ENCODE results near the gene CYFIP1. TPM values are rescaled to one million over a fixed set of nuclear protein-coding genes. Genes with fewer than 3 reads are reported as not detected.
"Not testable (repeated sequence)": the region's sequence is repeated elsewhere in the genome, so short reads cannot be mapped to it uniquely, and the experiment has no call there.

CYFIP1 gene
- 104 and 119 TPM in 2 replicates for total RNA-seq

DNA sequence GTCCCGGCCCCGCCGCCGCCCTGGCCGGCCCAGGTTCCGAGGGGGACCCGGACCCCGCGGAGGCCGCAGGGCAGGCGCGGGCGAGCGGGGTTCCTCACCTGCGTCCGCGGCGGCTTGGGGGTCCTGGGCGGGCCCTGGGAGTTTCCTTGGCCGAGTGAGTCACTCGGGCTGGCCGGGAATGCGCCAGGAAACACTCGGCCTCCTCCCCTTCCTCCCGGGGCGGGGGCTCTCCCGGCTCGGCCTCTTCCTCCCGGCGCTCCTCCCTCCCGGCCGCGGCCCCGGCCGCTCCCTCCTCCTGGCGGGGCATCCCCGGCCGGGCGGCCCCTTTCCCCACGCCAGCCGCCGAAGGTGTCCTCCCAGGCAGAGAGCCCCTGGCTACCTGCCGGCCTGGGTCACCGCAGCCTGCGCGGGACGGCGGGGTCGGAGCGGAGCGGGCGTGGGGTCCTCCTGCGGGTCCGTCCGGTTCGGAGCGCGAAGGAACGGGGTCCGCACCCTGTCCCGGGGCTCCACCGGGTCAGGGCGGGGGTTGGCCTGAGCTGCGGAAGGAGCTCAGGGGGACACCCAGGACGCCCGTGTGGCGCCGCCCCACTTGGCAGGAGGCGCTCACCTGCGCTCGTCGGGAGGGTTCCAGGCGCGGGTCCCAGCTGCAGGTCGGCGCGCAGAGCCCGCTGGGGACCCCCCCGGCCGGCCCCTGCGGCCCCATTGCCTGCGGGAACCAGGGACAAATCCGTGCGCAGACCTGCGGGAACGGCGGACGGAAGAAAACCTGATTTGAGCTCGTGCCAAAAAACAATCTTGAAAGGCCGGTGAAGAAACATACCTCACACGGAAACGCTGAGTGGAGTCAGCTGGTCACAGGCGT lies at the start of gene CYFIP1:
TSS of gene CYFIP1 (minus strand) at position 180 of the 862 bp plus-strand sequence. CDS start 33,083 bp downstream, outside the sequence.
- H3K4me3 ChIP-seq (ENCODE audit: low read depth, low read length) = peak within 1 kb of the TSS; percentile 97
- TF ChIP-seq, protein P1, sequence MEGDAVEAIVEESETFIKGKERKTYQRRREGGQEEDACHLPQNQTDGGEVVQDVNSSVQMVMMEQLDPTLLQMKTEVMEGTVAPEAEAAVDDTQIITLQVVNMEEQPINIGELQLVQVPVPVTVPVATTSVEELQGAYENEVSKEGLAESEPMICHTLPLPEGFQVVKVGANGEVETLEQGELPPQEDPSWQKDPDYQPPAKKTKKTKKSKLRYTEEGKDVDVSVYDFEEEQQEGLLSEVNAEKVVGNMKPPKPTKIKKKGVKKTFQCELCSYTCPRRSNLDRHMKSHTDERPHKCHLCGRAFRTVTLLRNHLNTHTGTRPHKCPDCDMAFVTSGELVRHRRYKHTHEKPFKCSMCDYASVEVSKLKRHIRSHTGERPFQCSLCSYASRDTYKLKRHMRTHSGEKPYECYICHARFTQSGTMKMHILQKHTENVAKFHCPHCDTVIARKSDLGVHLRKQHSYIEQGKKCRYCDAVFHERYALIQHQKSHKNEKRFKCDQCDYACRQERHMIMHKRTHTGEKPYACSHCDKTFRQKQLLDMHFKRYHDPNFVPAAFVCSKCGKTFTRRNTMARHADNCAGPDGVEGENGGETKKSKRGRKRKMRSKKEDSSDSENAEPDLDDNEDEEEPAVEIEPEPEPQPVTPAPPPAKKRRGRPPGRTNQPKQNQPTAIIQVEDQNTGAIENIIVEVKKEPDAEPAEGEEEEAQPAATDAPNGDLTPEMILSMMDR (conservative IDR thresholded peaks at IDR 0.05; ENCODE audit: low read depth, low read length) = no peak
- no peak for DNase-seq (ENCODE audit: low read depth)

DNA sequence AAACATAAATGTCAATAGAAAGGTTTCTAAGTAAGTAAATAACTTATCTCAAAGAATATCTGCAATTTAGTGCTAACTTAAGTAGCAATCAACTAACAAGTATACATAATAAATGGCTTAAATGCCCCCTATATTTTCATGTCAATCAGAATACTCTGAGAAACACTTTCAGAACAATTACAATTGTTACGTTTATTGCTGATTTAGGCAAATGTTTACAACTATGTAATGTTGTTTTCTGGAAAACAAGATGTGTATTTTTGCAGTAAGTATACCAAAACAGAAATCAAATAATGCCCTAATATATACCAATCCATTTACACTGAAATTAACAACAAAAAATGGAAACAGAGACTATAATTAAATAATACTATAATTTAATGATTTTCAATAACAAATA lies 46.0 kb upstream of the CYFIP1 start:
- DNase-seq (ENCODE audit: low read depth) = no peak
- TF ChIP-seq, protein P1 (conservative IDR thresholded peaks at IDR 0.05; ENCODE audit: low read depth, low read length) = no peak
- H3K4me3 ChIP-seq (ENCODE audit: low read depth, low read length) = no peak overlapping the region

DNA sequence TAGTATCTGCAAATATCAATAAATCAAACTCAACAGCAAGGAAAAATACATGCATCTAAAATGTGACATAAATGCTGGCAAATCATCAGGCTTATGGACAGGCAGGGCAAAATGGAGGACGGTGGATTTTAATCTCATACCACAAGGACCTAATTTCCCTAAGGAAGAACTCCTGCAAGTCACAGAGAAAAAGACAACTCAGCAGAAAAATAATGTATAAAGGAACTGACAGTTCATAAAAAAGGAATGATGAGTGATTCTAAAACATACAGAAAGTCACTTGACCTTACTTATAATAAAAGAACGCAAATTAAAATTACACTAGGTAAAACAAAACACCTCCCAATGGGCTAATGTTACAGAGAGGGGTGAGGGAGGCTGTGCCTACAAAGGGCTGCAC lies 42.0 kb upstream of the CYFIP1 start:
- TF ChIP-seq, protein P1 (conservative IDR thresholded peaks at IDR 0.05; ENCODE audit: low read depth, low read length) = no peak
- H3K4me3 ChIP-seq (ENCODE audit: low read depth, low read length) = no peak overlapping the region
- no peak for DNase-seq (ENCODE audit: low read depth)

DNA sequence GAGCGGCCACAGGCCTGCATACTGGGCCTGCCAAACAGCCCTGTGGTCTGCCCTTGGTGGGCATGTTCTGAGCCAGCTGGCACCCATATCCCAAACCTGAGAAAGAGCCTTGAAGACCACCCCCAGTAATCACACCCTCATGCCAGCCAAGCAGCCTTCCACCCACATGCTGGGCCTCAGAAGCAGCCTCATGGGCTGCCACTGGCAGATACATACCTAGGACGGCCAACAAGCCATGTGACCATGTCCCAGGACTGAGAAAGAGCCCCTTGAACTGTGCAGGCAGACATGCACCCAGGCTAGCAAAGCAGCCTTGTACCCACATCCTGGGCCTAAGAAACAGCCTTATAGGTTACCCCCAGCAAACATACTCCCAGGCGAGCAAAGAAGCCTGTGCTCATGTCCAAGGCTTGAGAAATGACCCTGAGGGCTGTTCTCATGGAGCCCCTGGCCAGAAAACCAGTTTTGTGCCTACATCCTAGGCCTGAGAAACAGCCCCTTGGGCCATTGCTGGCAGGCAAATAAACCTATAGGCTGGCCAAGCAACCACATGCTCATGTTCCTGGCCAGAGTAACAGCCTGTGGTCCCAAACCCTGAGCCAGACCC lies 34.3 kb upstream of the CYFIP1 start:
- no peak overlapping the region for H3K4me3 ChIP-seq (ENCODE audit: low read depth, low read length)
- TF ChIP-seq, protein P1 (conservative IDR thresholded peaks at IDR 0.05; ENCODE audit: low read depth, low read length) = no peak
- DNase-seq (ENCODE audit: low read depth) = no peak

DNA sequence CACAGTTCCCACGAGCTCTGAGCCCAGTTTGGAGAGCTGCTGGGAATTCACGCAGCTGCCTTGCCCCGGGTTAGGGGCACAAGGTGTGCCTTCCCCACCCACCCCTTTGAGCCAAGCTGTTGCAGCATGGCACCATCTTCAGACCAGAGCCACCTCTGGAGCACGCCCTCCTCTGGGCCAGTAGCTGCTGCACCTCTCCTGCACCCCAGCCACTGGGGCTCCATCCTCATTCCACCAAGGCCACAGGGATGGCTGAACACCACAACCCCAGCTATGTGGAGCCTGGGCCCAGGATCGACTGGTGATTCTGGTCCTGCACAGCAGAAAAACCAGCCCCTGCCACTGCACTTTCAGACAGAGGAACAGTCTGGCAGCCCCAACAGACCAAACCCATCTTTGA lies 33.5 kb upstream of the CYFIP1 start:
- H3K4me3 ChIP-seq (ENCODE audit: low read depth, low read length) = no peak overlapping the region
- TF ChIP-seq, protein P1 (conservative IDR thresholded peaks at IDR 0.05; ENCODE audit: low read depth, low read length) = no peak
- DNase-seq (ENCODE audit: low read depth) = no peak

DNA sequence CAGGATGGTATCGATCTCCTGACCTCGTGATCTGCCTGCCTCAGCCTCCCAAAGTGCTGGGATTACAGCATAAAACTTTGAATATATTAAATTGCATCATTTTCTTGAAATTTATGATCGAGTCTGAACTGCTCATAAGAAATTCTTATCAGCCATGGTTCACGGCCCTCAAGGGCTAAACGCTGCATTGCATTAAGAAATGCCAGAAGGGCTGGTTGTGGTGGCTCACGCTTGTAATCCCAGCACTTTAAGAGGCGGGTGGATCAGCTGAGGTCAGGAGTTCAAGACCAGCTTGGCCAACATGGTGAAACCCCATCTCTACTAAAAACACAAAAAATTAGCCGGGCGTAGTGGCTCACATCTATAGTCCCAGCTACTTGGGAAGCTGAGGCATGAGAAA lies 32.4 kb upstream of the CYFIP1 start:
- not testable (repeated sequence) for H3K4me3 ChIP-seq (ENCODE audit: low read depth, low read length); DNase-seq (ENCODE audit: low read depth)

DNA sequence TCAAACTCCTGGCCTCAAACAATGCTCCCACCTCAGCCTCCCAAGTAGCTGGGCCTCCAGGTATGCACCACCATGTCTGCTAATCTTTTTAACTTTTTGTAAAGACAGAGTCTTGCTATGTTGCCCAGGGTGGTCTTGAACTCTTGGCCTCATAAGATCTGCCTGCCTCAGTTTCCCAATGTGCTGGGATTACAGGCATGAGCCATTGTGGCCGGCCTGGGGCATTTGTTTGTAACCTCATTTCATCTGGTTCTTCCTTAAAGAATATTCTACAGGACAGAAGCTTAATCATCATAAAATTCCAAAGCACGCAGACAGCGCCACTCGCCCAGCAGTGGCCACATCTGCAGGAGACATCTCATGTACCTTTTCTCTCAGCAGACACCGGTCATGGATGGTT lies 23.6 kb upstream of the CYFIP1 start:
- no peak for DNase-seq (ENCODE audit: low read depth)
- TF ChIP-seq, protein P1 (conservative IDR thresholded peaks at IDR 0.05; ENCODE audit: low read depth, low read length) = no peak
- H3K4me3 ChIP-seq (ENCODE audit: low read depth, low read length) = no peak overlapping the region

Data from epithelial cell of proximal tubule (primary cell).